Measurements from ENCODE around the gene GIMAP8.

GIMAP8 gene

DNA sequence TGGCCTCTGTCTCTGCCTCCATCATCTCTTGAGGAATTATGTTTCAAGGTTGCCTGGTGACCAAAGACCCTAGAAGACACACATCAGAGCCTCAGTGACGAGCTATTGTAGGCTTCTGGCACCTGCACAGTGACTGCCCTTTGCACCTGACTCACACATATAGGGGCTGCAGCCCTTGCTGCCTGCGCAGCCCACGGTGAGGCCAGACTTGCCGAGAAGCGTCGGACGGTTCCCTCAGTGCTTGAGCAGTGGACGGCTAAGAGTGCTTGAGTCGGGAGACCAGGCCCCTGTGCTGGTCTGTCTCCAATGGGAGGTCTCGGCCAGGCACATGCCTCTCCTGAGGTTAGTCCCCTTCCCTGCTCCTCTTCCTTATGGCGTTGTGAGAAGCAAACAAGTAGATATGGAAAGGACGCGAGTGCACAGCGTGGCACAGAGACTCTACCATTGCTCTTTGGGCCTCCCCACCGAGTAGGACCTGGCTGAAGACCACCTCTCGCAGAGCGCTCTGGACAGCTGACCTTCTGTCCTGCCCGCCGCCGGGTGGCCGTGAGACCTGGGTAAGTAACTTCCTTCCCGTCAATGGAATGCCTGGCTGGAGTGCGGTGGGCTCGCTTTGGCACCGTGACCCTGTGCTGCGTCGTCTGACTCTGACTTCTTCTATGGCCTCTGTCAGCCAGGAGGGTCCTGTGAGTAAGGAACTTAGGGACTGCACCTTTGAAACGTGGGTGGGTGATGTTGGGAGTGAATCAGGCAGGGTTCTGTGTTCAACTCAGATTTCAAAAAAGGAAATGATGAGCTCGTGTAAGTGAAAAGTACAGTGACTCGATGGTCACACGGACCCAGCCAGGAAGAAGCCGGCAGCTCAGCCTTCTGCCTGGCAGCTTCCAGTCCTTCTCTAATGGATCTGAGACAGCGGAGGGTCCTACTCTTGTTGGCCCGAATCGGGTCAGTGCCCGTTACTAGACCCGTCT lies 37.6 kb upstream of the GIMAP8 start:
- no peaks in the 10 kb centered on the region for H3K9me3 ChIP-seq (ENCODE audit: insufficient read depth, low read depth, low read length)
- 86% methylated on average over 37 of the region's 37 CpGs for WGBS
- peaks cover 23% of the 10 kb centered on the region for H3K36me3 ChIP-seq (ENCODE audit: insufficient read depth, low read length)
- H3K9ac ChIP-seq (ENCODE audit: low read depth, low read length): no peak overlapping the region
- no peaks in the 10 kb centered on the region for H3K27me3 ChIP-seq (ENCODE audit: insufficient read depth, low read length)
- H3K27ac ChIP-seq (ENCODE audit: low read depth, low read length): no peak overlapping the region
- no peak overlapping the region for H3K4me3 ChIP-seq (ENCODE audit: low read length)
- H3K4me1 ChIP-seq (ENCODE audit: insufficient read depth, low read length): no peaks in the 10 kb centered on the region

DNA sequence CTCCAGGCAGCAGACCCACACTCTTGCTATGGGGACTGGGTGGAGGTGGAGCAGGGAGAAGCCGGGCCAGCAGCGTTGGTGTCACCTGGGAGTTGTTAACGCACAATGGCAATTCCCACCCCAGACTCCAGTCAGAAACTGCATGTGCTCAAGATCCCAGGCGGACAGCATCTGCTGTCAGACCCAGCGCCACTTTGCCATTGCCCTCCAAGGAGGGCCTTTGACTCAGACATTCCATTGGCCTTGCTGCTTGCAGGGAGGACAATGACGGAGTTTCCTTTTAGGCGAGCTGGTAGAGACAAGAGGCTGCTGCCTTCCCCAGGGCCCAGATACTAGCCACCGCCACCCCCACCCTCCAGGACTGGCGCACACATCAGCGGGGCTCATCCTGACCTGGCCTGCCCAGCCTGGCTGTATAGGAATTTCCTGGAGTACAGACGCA lies 36.8 kb upstream of the GIMAP8 start:
- Histone ChIP-seq H3K9me3 (ENCODE audit: insufficient read depth, low read depth, low read length) (no peaks in the 10 kb centered on the region), H3K9ac (ENCODE audit: low read depth, low read length) (no peak overlapping the region), H3K27me3 (ENCODE audit: insufficient read depth, low read length) (no peaks in the 10 kb centered on the region), H3K27ac (ENCODE audit: low read depth, low read length) (no peak overlapping the region), H3K4me1 (ENCODE audit: insufficient read depth, low read length) (no peaks in the 10 kb centered on the region), H3K4me3 (ENCODE audit: low read length) (no peak overlapping the region), H3K36me3 (ENCODE audit: insufficient read depth, low read length) (peaks cover 21% of the 10 kb centered on the region)
- 93% methylated on average over 11 of the region's 11 CpGs for WGBS

DNA sequence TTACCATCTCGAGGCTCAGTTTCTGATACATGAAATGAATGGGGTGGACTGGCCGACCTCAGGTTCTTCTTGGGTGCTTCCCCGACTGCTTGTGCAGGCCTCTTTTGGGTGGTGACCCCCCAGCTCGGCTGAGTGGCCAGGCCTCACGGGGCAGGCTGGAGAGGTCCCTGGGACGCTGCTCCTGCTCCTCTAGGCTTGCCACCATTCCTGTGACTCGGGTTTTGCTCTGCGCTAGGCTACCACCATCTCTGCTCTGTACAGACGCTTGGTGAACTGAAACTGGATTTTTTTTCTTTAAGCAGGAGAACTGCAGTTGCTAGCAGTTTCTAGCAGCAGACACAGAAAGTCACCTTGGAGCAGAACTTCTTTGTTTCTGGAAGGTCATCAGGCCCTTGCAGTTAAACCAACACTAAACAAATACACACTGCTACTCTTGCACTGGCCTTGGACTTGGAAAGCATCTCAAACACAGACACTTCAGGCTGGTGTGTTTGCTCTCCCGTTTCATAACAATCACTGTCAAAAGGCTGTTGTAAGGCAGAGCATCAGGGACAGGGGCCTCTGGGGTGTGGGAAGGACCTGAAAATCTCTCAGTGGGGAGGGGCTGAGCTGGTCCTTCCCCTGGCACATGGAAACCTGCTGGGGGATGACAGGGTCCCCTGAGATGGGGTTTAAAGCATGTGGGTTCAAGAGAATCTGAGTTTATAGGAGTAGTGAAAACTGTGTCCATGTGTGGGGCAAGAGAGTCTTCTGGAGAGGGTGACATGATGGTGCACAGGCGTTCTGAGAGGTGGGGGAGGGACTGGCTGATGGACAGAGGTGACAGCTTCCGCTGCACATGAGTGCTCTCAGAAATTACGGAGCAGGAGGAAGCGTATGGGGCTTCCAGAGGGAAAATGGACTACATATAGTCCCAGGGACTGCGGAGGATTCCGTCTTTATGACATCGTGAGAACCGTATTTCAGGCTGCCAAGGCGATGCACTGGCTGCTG lies 35.0 kb upstream of the GIMAP8 start:
- Histone ChIP-seq H3K27ac (ENCODE audit: low read depth, low read length) (no peak overlapping the region), H3K27me3 (ENCODE audit: insufficient read depth, low read length) (peaks cover 3% of the 10 kb centered on the region; the same call in 1 of the 2 replicates), H3K36me3 (ENCODE audit: insufficient read depth, low read length) (peaks cover 10% of the 10 kb centered on the region), H3K9ac (ENCODE audit: low read depth, low read length) (no peak overlapping the region), H3K9me3 (ENCODE audit: insufficient read depth, low read depth, low read length) (no peaks in the 10 kb centered on the region), H3K4me3 (ENCODE audit: low read length) (no peak overlapping the region), H3K4me1 (ENCODE audit: insufficient read depth, low read length) (no peaks in the 10 kb centered on the region)
- 93% methylated on average over 19 of the region's 19 CpGs for WGBS

DNA sequence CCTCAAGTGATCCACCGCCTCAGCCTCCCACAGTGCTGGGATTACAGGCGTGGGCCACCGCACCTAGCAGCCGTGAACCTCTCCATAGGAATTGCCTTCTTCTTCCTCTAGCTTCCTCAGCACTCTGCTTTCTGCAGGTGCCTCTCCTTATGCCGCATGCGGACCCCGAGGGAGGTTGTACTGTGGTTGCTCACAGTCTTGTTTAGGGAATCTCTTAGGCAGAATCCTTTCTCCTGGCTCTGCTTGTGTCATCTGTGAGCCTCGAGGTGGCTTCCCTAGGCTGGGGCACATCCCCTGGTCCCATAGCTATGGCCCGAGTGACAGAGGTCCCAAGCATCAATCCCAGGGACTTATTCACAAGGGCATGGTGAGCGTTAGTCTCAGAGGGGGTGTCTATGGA lies 33.2 kb upstream of the GIMAP8 start:
- H3K27me3 ChIP-seq (ENCODE audit: insufficient read depth, low read length): peaks cover 7% of the 10 kb centered on the region; the same call in 1 of the 2 replicates
- H3K36me3 ChIP-seq (ENCODE audit: insufficient read depth, low read length): no peaks in the 10 kb centered on the region
- WGBS: 95% methylated on average over 10 of the region's 10 CpGs
- H3K9ac ChIP-seq (ENCODE audit: low read depth, low read length): no peak overlapping the region
- H3K4me1 ChIP-seq (ENCODE audit: insufficient read depth, low read length): no peaks in the 10 kb centered on the region
- H3K9me3 ChIP-seq (ENCODE audit: insufficient read depth, low read depth, low read length): no peaks in the 10 kb centered on the region
- no peak overlapping the region for H3K27ac ChIP-seq (ENCODE audit: low read depth, low read length)
- no peak overlapping the region for H3K4me3 ChIP-seq (ENCODE audit: low read length)

DNA sequence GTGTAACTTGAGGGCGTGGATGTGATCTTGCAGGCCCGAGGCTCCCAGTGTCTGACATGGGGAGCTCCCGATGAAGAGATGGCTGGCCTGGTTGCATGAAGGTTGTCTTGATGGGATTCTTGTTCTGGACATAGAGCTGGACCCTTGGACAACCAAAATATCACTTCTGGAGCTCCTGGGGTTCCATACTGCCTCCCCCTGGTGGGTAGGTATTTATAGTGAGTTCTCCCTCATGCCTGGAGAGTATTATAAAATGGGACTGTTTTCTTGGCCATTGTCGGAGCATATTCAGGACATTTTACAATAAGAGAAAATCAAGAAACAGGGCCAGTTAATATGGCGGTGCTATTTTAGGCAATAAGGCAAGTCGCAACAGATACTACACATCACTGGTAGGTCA lies 32.6 kb upstream of the GIMAP8 start:
- Histone ChIP-seq H3K9me3 (ENCODE audit: insufficient read depth, low read depth, low read length) (no peaks in the 10 kb centered on the region), H3K27me3 (ENCODE audit: insufficient read depth, low read length) (peaks cover 7% of the 10 kb centered on the region; the same call in 1 of the 2 replicates), H3K4me3 (ENCODE audit: low read length) (no peak overlapping the region), H3K9ac (ENCODE audit: low read depth, low read length) (no peak overlapping the region), H3K27ac (ENCODE audit: low read depth, low read length) (no peak overlapping the region), H3K36me3 (ENCODE audit: insufficient read depth, low read length) (no peaks in the 10 kb centered on the region), H3K4me1 (ENCODE audit: insufficient read depth, low read length) (no peaks in the 10 kb centered on the region)
- 98% methylated on average over 6 of the region's 6 CpGs for WGBS

DNA sequence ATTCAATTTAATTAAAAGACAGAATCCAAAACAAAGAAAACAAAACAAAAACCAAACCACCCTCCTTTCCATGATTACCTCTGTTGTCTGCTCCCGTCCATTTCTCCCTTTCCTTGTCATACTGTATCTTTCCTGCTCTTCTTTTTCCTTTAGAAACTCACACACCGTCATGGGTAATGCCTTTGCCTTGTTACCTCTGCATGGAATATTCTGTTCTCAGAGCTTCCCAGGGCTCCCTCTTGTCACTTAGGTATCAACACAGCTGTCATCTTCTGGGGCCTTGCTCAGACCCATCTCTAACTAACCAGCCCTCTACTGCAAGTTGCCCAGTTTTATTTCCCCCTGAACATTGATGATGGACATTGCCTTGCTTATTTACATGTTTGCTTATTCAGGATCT lies 30.2 kb upstream of the GIMAP8 start:
- H3K36me3 ChIP-seq (ENCODE audit: insufficient read depth, low read length): no peaks in the 10 kb centered on the region
- no peaks in the 10 kb centered on the region for H3K9me3 ChIP-seq (ENCODE audit: insufficient read depth, low read depth, low read length)
- H3K27ac ChIP-seq (ENCODE audit: low read depth, low read length): no peak overlapping the region
- no peak overlapping the region for H3K9ac ChIP-seq (ENCODE audit: low read depth, low read length)
- no peak overlapping the region for H3K4me3 ChIP-seq (ENCODE audit: low read length)
- 85% methylated on average over 2 of the region's 2 CpGs for WGBS
- H3K27me3 ChIP-seq (ENCODE audit: insufficient read depth, low read length): peaks cover 7% of the 10 kb centered on the region; the same call in 1 of the 2 replicates
- H3K4me1 ChIP-seq (ENCODE audit: insufficient read depth, low read length): no peaks in the 10 kb centered on the region

DNA sequence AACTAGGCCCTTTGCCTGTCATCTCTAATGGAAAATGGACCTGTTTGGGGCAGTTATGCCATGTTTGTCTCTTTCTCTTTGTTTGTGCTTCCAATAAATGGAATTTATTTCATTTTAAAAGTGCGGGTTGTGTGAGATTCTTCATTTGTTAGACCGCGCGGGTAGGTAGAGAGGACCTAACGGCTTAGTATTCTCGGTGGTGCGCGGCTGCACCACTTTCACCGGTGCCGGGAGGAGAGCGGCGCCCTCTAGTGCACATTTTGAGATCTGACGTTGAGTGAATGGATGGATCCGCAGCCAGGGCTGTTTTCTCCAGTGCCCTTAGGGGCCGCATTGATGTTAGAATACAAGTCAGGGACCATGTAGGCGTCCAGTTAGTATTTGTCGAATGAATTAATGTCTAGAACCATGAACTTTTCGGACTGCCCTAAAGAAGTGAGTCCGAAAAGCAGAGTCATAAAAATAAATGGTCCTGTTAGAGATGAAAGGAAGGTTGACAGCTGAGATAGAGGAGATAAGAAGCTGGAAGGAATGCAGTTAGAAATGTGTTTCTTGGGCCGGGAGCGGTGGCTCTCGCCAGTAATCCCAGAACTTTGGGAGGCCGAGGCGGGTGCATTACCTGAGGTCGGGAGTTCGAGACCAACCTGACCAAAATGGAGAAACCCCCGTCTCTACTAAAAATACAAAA lies 29.3 kb upstream of the GIMAP8 start:
- 29% methylated on average over 27 of the region's 27 CpGs for WGBS
- Histone ChIP-seq H3K27ac (ENCODE audit: low read depth, low read length) (no peak overlapping the region), H3K36me3 (ENCODE audit: insufficient read depth, low read length) (no peaks in the 10 kb centered on the region), H3K27me3 (ENCODE audit: insufficient read depth, low read length) (peaks cover 7% of the 10 kb centered on the region; the same call in 1 of the 2 replicates), H3K9ac (ENCODE audit: low read depth, low read length) (no peak overlapping the region), H3K9me3 (ENCODE audit: insufficient read depth, low read depth, low read length) (no peaks in the 10 kb centered on the region), H3K4me3 (ENCODE audit: low read length) (no peak overlapping the region), H3K4me1 (ENCODE audit: insufficient read depth, low read length) (no peaks in the 10 kb centered on the region)

DNA sequence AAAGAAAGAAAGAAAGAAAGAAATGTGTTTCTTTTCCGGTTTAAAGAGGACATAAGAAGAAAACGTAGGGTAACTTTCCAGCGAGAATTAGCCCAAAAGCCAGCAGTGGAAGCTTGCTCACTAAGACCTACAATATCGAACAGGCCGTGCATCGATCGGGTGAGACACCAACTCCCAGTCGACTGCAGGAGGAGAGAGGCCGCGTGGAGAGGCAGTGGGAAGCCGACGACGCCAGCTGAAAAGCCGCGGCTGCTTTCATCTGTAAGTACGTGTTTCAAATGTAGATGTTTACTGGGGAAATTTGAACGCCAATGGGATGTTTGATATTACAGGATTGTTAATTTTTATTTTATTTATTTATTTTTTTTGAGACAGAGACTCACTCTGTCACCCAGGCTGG lies 28.6 kb upstream of the GIMAP8 start:
- 80% methylated on average over 16 of the region's 17 CpGs for WGBS
- no peaks in the 10 kb centered on the region for H3K36me3 ChIP-seq (ENCODE audit: insufficient read depth, low read length)
- H3K4me1 ChIP-seq (ENCODE audit: insufficient read depth, low read length): no peaks in the 10 kb centered on the region
- H3K27me3 ChIP-seq (ENCODE audit: insufficient read depth, low read length): peaks cover 7% of the 10 kb centered on the region; the same call in 1 of the 2 replicates
- H3K4me3 ChIP-seq (ENCODE audit: low read length): no peak overlapping the region
- H3K9me3 ChIP-seq (ENCODE audit: insufficient read depth, low read depth, low read length): no peaks in the 10 kb centered on the region
- H3K27ac ChIP-seq (ENCODE audit: low read depth, low read length): no peak overlapping the region
- no peak overlapping the region for H3K9ac ChIP-seq (ENCODE audit: low read depth, low read length)

DNA sequence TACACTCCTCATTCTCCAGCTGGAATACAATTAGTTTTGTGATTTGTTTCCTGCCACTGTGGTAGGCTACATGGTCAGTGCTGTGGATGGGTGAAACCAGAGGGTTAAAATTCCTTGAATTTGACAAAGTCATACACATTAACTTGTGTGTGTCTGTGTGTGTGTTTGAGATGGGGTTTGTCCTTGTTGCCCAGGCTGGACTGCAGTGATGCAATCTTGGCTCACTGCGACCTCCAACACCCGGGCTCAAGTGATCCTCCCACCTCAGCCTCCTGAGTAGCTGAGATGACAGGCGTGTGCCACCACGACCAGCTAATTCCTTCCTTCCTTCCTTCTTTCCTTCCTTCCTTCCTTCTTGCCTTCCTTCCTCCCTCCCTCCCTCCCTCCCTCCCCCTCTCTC lies 24.8 kb upstream of the GIMAP8 start:
- H3K36me3 ChIP-seq (ENCODE audit: insufficient read depth, low read length): no peaks in the 10 kb centered on the region
- H3K27ac ChIP-seq (ENCODE audit: low read depth, low read length): no peak overlapping the region
- peaks cover 16% of the 10 kb centered on the region for H3K4me1 ChIP-seq (ENCODE audit: insufficient read depth, low read length)
- no peak overlapping the region for H3K9ac ChIP-seq (ENCODE audit: low read depth, low read length)
- peaks cover 2% of the 10 kb centered on the region; the same call in 1 of the 2 replicates for H3K27me3 ChIP-seq (ENCODE audit: insufficient read depth, low read length)
- H3K4me3 ChIP-seq (ENCODE audit: low read length): no peak overlapping the region
- no peaks in the 10 kb centered on the region for H3K9me3 ChIP-seq (ENCODE audit: insufficient read depth, low read depth, low read length)
- WGBS: 73% methylated on average over 4 of the region's 4 CpGs

DNA sequence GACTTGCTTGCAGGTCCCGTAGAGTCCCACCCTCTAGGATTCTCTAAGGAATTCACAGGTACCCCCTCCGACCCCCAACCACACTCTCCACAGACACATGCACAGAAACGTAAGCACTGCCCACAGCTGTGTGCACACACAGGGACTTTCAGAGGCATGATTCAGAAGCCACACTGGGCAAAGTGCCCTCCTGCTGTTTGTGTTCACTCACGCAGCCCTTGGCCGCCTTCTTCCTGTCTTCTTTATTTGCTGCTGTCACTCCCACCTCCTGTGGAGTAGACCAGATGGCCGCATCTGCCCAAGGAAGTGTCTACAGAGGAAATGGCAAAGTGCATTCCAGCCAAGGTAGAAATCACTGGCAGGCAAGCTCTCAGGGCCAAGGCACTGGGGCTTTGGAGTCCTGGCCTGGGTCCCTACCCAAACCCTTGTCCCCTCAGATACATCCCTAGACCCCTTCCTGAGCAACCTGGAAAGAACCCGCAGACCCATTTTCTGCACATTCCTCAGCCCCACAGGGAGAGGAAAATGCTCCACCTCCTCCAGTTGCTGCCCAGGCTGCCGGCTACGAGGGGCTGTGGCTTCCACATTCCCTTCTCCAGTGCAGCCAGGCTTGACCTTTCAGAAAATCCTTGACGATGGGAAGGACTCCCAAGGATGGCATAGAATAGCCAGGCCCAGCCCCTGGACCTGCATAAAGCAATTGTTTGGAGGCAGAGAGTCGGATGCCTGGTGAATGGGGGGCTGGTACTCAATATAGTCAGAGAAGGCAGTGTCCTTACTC lies 21.6 kb upstream of the GIMAP8 start:
- 50% methylated on average over 11 of the region's 11 CpGs for WGBS
- H3K9me3 ChIP-seq (ENCODE audit: insufficient read depth, low read depth, low read length): no peaks in the 10 kb centered on the region
- no peak overlapping the region for H3K9ac ChIP-seq (ENCODE audit: low read depth, low read length)
- no peak overlapping the region for H3K27ac ChIP-seq (ENCODE audit: low read depth, low read length)
- no peaks in the 10 kb centered on the region for H3K27me3 ChIP-seq (ENCODE audit: insufficient read depth, low read length)
- H3K4me1 ChIP-seq (ENCODE audit: insufficient read depth, low read length): peaks cover 16% of the 10 kb centered on the region
- H3K36me3 ChIP-seq (ENCODE audit: insufficient read depth, low read length): no peaks in the 10 kb centered on the region
- no peak overlapping the region for H3K4me3 ChIP-seq (ENCODE audit: low read length)

Measured in HUES64 (cell line).